ENCODE results near the gene SHANK1.

SHANK1 gene

DNA sequence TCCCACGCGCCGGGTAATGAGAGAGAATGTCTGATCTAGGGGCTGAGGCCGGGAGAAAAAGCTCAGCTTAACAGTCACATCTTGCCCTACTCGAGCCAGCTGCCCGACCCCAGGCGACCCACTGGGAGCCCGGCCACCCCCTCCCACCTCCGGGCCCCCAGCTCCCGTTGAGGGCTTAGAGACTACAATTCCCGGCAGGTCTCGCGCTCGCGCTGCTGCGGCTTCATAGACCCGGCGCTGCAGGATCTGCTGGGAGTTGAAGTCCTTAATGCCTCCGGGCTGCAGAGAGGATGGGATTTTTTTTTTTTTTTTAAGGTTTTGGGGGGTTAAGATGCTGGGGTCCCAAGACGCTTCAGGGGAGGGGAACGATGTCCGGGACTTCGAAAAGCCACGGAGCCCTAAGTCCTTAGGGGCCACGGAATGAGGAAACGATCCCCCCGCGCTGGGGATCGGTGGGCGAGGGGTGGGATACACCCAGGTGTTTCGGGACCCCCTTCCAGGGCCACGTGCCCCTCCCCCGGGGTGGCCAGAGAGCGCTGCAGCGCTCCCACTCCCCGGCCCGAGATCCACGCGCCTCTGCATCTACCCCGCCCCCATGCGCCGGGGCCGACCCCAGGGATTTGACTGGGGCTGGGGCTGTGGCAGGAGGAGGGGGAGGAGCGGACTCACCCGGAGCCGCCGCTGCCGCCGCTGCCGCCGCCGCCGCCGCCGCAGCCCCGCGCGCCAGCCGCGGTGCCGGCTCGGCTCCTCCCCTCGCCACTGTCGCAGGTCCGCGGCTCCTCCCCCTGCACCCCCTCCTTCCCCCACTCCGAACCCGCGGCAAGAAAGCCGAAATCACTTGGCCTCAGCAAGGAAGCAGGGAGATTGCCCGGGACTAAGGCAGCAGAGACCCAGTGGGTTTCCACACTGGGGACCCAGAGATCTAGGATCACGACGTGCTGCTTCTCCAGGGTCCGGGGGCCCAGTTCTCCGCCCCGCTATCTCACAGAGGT, 80.2 kb downstream of the SHANK1 start, which contains the start of gene SYT3:
TSS of gene SYT3 (minus strand) at position 761 of the 992 bp plus-strand sequence. CDS start 2,470 bp downstream, outside the sequence.
- H3K27me3 ChIP-seq (ENCODE audit: insufficient read depth, poor library complexity, severe bottlenecking): peaks cover 20% of the 10 kb centered on the region
- H3K27ac ChIP-seq (replicated peaks): no peak within 1 kb of the TSS
- DNase-seq (ENCODE audit: low read depth in 1 of 2, low spot score in 1 of 2): no peak

GRCh38 chr19:50638600-50638999, 81.0 kb downstream of the SHANK1 start:
- no peak for DNase-seq (ENCODE audit: low read depth in 1 of 2, low spot score in 1 of 2)
- no peak overlapping the region for H3K4me3 ChIP-seq (replicated peaks; ENCODE audit: insufficient read depth, low read length)
- H3K27me3 ChIP-seq (ENCODE audit: insufficient read depth, poor library complexity, severe bottlenecking): peaks cover 20% of the 10 kb centered on the region
- TF ChIP-seq, protein P1, sequence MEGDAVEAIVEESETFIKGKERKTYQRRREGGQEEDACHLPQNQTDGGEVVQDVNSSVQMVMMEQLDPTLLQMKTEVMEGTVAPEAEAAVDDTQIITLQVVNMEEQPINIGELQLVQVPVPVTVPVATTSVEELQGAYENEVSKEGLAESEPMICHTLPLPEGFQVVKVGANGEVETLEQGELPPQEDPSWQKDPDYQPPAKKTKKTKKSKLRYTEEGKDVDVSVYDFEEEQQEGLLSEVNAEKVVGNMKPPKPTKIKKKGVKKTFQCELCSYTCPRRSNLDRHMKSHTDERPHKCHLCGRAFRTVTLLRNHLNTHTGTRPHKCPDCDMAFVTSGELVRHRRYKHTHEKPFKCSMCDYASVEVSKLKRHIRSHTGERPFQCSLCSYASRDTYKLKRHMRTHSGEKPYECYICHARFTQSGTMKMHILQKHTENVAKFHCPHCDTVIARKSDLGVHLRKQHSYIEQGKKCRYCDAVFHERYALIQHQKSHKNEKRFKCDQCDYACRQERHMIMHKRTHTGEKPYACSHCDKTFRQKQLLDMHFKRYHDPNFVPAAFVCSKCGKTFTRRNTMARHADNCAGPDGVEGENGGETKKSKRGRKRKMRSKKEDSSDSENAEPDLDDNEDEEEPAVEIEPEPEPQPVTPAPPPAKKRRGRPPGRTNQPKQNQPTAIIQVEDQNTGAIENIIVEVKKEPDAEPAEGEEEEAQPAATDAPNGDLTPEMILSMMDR (IDR thresholded peaks at IDR 0.05; ENCODE audit: insufficient read depth, low read length): no peak
- TF ChIP-seq SPI1 (IDR thresholded peaks at IDR 0.05; ENCODE audit: borderline replicate concordance, low read depth): no peak
- H3K27ac ChIP-seq (replicated peaks): no peak overlapping the region

More for the DNA sequence above, 80.2 kb downstream of the SHANK1 start, which contains the start of gene SYT3:
- H3K4me3 ChIP-seq (replicated peaks; ENCODE audit: insufficient read depth, low read length): no peak within 1 kb of the TSS
- TF ChIP-seq GABPA (IDR thresholded peaks at IDR 0.05; ENCODE audit: low read depth) (no peak), POLR2AphosphoS5 (IDR thresholded peaks at IDR 0.05; ENCODE audit: low read depth) (no peak), SPI1 (IDR thresholded peaks at IDR 0.05; ENCODE audit: borderline replicate concordance, low read depth) (no peak)
- TF ChIP-seq, protein P1 (IDR thresholded peaks at IDR 0.05; ENCODE audit: insufficient read depth, low read length): no peak
- TF ChIP-seq, protein P2, sequence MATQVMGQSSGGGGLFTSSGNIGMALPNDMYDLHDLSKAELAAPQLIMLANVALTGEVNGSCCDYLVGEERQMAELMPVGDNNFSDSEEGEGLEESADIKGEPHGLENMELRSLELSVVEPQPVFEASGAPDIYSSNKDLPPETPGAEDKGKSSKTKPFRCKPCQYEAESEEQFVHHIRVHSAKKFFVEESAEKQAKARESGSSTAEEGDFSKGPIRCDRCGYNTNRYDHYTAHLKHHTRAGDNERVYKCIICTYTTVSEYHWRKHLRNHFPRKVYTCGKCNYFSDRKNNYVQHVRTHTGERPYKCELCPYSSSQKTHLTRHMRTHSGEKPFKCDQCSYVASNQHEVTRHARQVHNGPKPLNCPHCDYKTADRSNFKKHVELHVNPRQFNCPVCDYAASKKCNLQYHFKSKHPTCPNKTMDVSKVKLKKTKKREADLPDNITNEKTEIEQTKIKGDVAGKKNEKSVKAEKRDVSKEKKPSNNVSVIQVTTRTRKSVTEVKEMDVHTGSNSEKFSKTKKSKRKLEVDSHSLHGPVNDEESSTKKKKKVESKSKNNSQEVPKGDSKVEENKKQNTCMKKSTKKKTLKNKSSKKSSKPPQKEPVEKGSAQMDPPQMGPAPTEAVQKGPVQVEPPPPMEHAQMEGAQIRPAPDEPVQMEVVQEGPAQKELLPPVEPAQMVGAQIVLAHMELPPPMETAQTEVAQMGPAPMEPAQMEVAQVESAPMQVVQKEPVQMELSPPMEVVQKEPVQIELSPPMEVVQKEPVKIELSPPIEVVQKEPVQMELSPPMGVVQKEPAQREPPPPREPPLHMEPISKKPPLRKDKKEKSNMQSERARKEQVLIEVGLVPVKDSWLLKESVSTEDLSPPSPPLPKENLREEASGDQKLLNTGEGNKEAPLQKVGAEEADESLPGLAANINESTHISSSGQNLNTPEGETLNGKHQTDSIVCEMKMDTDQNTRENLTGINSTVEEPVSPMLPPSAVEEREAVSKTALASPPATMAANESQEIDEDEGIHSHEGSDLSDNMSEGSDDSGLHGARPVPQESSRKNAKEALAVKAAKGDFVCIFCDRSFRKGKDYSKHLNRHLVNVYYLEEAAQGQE (IDR thresholded peaks at IDR 0.05; ENCODE audit: insufficient replicate concordance, low read depth): no peak

- peaks cover 20% of the 10 kb centered on the region for H3K27me3 ChIP-seq (ENCODE audit: insufficient read depth, poor library complexity, severe bottlenecking)
- H3K4me3 ChIP-seq (replicated peaks; ENCODE audit: insufficient read depth, low read length): no peak overlapping the region
- H3K27ac ChIP-seq (replicated peaks): no peak overlapping the region
- TF ChIP-seq SPI1 (IDR thresholded peaks at IDR 0.05; ENCODE audit: borderline replicate concordance, low read depth) (no peak), GABPA (IDR thresholded peaks at IDR 0.05; ENCODE audit: low read depth) (no peak), POLR2AphosphoS5 (IDR thresholded peaks at IDR 0.05; ENCODE audit: low read depth) (no peak)
- TF ChIP-seq, protein P1 (IDR thresholded peaks at IDR 0.05; ENCODE audit: insufficient read depth, low read length): no peak
- TF ChIP-seq, protein P2 (IDR thresholded peaks at IDR 0.05; ENCODE audit: insufficient replicate concordance, low read depth): no peak
- DNase-seq (ENCODE audit: low read depth in 1 of 2, low spot score in 1 of 2): no peak
Observed at GRCh38 chr19:50636317-50637085, 83.1 kb downstream of the SHANK1 start.

Data from HL-60 (cell line).